WERI-Rb-1 (cell line): Measurements from ENCODE around the gene GKN2.
A peak's percentile ranks its signal among the peaks of the same experiment; 100 is the strongest.

Source experiments
- DNase-seq: peaks from one replicate; pipeline ENCODE4 v3.0.0-alpha.2; 2020
- H3K27ac ChIP-seq: fragments of 250-450 bp; sonication (Bioruptor Pico); 2 replicates; pipeline ENCODE4 v1.5.1; 2020; ENCODE audit warnings: mild to moderate bottlenecking, moderate library complexity
- H3K27me3 ChIP-seq: fragments of 250-450 bp; sonication (Bioruptor Pico); 2 replicates; pipeline ENCODE4 v1.5.1; 2021; ENCODE audit warnings: mild to moderate bottlenecking, low read depth, moderate library complexity; ENCODE audit not compliant: insufficient read depth, severe bottlenecking
- H3K36me3 ChIP-seq: fragments of 250-450 bp; sonication (Bioruptor Pico); 2 replicates; pipeline ENCODE4 v1.5.1; 2020; ENCODE audit warnings: mild to moderate bottlenecking, moderate library complexity
- H3K4me3 ChIP-seq: 2 replicates; pipeline ENCODE4 v1.5.1; 2011; ENCODE audit warnings: low read depth, mild to moderate bottlenecking, control low read depth, low read length
- H3K9me3 ChIP-seq: fragments of 250-450 bp; sonication (Bioruptor Pico); 2 replicates; pipeline ENCODE4 v1.5.1; 2021; ENCODE audit warnings: mild to moderate bottlenecking, moderate library complexity; ENCODE audit not compliant: severe bottlenecking
- CTCF ChIP-seq: IDR thresholded peaks from 2 replicates; pipeline ENCODE4 v1.5.1; 2011; ENCODE audit warnings: low read depth, mild to moderate bottlenecking, control low read depth, inconsistent platforms, low read length

The GKN2 gene

GRCh38 chr2:68911709-68912108, 41.0 kb downstream of the GKN2 start:
- H3K9me3 ChIP-seq, result no peaks in the 10 kb centered on the region
- H3K27me3 ChIP-seq, result peaks cover 6% of the 10 kb centered on the region
- TF ChIP-seq CTCF, result no peak
- DNase-seq, result no peak
- no peaks in the 10 kb centered on the region for H3K36me3 ChIP-seq
- no peak overlapping the region for H3K27ac ChIP-seq
- no peak overlapping the region for H3K4me3 ChIP-seq

- Histone ChIP-seq H3K4me3 (no peak overlapping the region), H3K9me3 (no peaks in the 10 kb centered on the region), H3K36me3 (no peaks in the 10 kb centered on the region), H3K27ac (no peak overlapping the region), H3K27me3 (peaks cover 2% of the 10 kb centered on the region)
- peak; percentile 24 for DNase-seq
- no peak for TF ChIP-seq CTCF
Observed at GRCh38 chr2:68911246-68911645, 41.4 kb downstream of the GKN2 start.

GRCh38 chr2:68909793-68910674, 42.7 kb downstream of the GKN2 start:
- peak; percentile 75 for DNase-seq
- H3K27ac ChIP-seq, result no peak overlapping the region
- TF ChIP-seq CTCF, result peak; percentile 80
- H3K27me3 ChIP-seq, result peaks cover 2% of the 10 kb centered on the region
- H3K9me3 ChIP-seq, result no peaks in the 10 kb centered on the region
- no peaks in the 10 kb centered on the region for H3K36me3 ChIP-seq
- no peak overlapping the region for H3K4me3 ChIP-seq

- TF ChIP-seq CTCF, result no peak
- Histone ChIP-seq H3K27ac (no peak overlapping the region), H3K4me3 (no peak overlapping the region), H3K27me3 (peaks cover 7% of the 10 kb centered on the region), H3K36me3 (no peaks in the 10 kb centered on the region), H3K9me3 (no peaks in the 10 kb centered on the region)
- DNase-seq, result no peak
Observed at GRCh38 chr2:68908392-68908970, 44.2 kb downstream of the GKN2 start.

GRCh38 chr2:68907920-68908253, 44.8 kb downstream of the GKN2 start:
- no peak overlapping the region for H3K27ac ChIP-seq
- TF ChIP-seq CTCF, result no peak
- H3K9me3 ChIP-seq, result no peaks in the 10 kb centered on the region
- H3K4me3 ChIP-seq, result no peak overlapping the region
- no peaks in the 10 kb centered on the region for H3K36me3 ChIP-seq
- peaks cover 12% of the 10 kb centered on the region for H3K27me3 ChIP-seq
- no peak for DNase-seq
